ENCODE measurements around the gene RYR1.
"Not testable (repeated sequence)": the region's sequence is repeated elsewhere in the genome, so short reads cannot be mapped to it uniquely, and the experiment has no call there.

The RYR1 gene

DNA sequence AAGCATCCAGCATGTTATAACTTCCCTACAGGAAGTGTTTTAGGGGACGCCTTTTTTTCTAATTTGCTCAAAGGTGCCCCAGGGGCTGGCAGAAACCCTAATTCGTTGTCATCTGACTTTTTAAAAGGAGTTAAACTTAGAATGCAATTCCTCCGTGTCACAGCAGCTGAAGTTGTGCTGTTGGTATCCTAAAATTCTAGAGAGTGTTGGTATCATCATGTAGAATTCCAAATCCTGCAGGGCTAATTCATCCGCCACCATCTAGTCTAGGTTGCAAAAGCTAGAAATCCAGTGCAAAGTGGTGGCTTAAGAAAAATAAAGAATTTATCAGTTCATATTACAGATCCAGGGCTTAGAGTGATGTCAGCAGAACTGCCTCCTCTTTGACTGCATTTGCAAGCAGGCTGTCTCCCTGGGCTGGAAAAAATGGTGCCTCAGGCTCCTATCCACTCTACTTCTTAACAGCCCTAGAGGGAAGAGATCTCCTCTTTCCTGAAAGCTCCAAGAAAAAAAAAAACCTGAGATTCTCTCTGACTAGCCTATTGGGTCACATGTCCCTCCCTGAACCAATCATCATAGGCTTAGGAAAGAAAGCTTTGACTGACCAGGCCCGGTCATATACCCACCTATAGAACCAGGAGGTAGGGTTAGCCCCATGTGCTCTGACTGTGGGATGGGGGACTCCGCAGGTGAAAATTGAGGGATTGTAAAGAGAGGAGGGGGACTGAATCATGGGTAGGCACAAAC, 111.3 kb downstream of the RYR1 start:
- DNase-seq = no peak

DNA sequence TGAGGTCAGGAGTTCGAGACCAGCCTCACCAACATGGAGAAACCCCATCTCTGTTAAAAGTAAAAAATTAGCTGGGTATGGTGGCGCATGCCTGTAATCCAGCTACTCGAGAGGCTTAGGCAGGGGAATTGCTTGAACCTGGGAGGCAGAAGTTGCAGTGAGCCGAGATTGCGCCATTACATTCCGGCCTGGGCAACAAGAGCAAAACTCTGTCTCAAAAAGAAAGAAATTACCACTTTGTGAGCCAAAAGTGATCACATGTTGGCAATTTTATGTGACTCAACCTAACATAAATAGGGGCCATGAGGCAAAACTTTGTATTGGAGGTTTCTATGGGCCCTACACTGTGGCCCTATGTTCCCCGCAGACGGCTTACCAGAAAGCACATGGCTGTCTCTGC, 112.1 kb downstream of the RYR1 start:
- no peak for DNase-seq

DNA sequence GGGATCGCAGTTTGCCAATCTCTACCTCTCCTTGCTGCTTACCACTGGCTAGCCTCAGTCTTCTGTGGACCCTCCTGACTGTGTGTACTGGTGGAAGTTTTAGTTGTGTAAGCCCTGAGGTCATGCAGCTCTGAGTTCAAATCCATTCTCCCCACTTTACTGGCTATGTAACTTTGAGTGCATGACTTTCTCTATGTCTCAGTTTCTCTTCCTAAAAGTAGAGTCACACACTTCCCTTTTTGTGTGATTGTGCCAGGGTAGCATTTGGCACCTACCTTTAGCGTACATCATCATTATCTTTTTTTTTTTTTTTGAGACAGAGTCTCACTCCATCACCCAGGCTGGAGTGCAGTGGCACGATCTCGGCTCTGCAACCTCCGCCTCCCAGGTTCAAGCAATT, 113.9 kb downstream of the RYR1 start:
- no peak for DNase-seq

DNA sequence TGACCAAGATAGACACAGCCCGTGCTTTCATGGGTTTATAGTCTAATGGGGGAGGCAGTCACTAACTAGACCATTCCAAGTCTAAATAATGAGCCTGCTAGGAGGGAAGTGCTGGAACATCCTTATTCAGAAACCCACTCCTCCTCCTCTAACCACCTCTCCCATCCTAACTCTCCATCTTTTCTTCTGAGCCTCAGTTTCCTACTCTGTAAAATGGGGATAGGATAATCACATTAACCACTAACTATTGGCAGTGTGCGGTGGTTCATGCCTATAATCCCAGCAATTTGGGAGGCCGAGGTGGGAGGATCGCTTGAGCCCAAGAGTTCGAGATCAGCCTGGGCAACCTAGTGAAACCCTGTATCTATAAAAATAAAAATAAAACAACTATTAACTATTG, 115.6 kb downstream of the RYR1 start:
- DNase-seq = no peak

DNA sequence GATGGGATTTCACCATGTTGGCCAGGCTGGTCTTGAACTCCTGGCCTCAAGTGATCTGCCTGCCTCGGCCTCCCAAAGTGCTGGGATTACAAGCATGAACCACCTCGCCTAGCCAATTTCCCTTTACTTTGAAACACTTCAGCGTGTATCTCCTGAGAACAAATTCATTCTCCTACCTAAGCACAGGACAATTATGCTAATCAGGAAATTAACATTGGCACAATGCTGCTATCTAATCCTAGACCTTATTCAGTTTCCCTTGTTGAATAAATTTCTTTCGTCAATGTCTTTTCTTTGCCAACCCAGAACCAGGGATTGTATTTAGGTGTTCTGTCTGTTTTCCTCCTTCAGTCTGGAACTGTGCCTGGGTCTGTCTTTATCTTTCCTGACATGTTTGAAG, 116.5 kb downstream of the RYR1 start:
- DNase-seq = no peak

DNA sequence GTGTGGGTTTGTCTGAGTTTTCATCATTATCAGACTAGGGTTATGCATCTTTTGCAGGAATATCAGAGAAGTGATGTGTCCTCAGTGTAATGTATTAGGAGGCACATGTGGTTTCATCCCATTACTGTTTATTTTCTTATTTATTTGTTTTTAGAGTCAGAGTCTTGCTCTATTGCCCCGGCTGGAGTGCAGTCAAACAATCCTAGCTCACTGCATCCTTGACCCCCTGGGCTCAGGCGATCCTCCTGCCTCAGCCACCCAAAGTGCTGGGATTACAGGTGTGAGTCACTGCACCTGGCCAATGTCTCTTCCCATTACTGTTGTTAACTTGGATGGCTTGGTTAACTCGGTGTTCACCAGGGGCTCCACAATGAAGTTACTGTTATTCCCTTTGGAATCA, 116.9 kb downstream of the RYR1 start:
- no peak for DNase-seq

DNA sequence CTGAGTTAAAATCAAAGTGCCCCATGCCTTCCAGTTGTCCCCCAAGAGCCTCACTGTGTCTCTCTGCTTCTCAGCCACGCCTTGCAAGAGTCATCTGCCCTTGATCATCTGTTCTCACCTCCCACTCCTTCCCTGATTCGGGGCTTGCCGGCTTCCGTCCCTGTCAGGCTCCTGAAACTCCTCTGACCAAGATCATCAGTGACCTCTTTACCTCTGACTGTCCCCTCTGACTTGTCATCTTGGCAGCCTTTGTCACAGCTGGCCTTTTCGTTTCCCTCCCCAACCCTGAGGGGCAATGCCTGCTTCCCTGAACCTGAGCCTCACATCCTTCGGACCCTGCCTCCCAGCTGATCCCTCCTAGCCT, 117.9 kb downstream of the RYR1 start:
- DNase-seq = no peak

DNA sequence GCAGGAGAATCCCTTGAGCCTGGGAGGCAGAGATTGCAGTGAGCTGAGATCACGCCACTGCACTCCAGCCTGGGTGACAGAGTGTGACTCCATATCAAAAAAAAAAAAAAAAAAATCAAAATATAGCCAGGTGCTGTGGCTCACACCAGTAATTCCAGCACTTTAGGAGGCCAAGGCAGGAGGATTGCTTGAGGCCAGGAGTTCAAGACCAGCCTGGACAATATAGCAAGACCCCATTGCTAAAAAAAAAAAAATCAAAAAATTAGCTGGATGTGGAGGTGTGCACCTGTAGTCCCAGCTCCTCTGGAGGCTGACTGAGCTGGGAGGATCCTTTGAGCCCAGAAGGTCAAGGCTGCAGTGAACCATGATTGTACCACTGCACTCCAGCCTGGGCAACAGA, 119.7 kb downstream of the RYR1 start:
- not testable (repeated sequence) for DNase-seq

DNA sequence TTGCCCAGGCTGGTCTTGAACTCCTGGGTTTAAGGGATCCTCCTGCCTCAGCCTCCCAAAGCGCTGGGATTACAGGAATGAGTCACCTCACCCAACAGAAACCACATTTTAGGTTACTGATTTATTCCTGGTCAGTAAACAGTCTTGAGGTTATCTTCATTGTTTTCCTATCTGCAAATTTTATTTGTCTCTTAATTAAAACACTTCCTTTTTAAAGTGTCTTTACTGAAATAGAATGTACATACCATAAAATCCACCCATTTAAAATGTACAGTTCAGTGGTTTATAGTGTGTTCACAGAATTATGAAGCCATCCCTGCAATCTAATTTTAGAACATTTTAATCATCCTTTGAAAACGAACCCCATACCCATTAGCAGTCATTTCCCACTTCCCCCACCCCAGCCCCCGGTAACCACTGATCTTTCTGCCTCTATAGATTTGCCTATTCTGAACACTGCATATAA, 121.2 kb downstream of the RYR1 start:
- DNase-seq = no peak

DNA sequence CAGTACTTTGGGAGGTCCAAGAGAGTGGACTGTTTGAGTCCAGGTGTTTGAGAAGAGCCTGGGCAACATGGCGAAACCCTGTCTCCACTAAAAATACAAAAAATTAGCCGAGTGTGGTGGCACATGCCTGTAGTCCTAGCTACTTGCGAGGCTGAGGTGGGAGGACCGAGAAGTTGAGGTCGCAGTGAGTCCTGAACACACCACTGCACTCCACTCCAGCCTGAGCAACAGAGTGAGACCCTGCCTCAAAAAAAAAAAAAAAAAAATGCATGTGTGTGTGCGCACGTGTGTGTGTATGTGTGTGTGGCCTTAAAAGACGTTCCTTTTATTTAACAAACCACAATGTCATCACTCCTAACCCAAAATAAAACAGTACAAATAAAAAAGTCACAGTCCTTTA, 121.7 kb downstream of the RYR1 start:
- DNase-seq = no peak

DNA sequence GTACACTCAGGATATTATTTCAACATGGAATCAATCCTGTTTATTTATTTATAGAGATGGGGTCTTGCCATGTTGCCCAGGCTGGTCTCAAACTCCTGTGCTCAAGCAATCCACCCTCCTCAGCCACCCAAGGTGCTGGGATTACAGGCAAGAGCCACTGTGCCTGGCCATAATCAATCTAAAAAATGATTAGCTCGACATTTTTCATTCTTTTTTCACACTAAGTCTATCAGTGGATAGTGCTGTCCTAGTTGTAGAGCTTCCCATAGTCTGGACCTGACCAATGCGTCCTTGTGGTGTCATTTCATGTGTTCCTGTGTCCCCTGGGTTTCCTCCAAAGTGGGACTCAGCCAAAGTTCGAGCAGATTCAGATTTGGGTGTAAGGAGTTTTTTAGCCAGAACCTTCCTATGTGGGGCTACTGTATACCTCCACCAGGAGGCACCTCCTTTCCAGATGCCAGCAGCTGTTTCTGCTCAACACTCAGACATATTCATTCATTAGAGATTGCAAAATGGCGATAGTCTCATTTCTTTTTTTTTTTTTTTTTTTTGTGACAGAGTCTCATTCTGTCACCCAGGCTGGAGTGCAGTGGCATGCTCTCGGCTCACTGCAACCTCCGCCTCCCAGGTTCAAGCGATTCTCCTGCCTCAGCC, 123.2 kb downstream of the RYR1 start:
- no peak for DNase-seq

DNA sequence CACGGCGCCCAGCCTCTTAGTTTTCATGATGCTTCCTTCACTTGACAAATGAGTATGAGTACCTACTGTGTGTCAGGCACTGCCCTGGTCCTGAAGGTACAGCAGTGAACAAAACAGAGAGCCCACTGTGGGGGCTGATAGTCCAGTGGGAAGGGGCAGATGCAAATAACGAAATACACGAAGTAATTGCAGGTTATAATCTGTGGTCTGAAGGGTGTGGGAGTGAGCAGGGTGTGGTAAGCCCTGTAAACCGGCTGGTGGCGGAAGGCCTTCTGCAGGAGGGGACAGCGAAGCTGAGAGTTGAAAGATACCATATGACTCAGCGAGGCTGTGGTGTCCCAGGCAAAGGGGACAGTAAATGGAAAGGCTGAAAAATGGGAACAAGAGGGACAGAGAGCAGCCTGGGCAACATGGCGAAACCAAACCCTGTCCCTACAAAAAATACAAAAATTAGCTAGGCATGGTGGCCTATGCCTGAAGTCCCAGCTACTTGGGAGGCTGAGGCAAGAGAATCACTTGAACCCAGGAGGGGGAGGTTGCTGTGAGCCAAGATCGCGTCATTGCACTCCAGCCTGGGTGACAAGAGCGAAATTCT, 123.8 kb downstream of the RYR1 start:
- DNase-seq = no peak

DNA sequence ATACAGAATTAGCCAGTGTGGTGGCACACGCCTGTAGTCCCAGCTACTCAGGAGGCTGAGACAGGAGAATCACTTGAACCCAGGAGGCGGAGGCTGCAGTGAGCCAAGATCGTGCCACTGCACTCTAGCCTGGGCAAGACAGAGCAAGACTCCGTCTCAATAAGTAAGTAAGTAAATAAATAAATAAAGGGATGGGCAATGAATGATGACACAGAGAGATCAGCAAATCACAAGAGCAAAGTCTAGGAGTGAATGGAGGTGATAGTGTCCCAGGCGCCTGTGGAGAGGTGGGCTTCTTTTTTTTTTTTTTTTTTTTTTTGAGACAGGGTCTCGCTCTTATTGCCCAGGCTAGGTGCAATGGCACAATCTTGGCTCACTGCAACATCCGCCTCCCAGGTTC, 125.4 kb downstream of the RYR1 start:
- DNase-seq = not testable (repeated sequence)

DNA sequence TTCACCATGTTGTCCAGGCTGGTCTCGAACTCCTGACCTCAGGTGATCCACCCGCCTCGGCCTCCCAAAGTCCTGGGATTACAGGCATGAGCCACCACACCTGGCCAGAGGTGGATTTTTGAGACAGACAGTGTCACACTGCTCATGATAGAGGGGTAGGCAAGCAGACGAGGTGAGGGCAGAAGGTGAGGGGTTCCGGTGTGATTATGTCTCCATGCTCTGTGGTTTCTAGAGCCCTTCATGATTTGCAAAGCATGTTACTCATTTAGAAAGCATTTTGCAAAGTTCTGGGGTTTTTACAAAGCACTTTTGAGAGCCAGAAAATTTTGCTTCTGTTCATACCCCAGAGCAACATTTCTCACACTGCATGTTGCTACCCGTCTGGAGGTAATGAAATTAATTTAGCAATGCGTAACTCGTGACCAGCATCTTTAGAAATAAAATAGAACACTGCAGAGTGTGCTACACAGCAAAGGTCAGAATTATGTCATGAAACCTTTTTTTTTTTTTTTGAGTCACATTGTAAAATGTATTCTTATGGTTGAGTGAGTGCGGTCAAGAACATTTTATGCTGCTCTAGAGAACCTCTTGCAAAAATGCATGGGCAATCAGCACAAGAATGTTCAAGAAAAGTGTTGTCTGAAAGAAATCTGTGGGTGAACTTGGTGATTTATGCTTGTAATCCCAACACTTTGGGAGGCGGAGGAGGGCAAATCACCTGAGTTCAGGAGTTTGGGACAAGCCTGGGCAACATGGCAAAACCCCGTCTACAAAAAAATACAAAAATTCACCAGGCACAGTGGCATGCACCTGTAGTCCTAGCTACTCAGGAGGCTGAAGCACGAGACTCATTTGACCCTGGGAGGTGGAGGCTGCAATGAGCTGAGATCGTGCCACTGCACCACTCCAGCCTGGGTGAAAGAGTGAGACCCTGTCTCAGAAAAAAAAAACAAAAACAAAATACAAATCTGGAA, 126.2 kb downstream of the RYR1 start:
- DNase-seq = no peak

DNA sequence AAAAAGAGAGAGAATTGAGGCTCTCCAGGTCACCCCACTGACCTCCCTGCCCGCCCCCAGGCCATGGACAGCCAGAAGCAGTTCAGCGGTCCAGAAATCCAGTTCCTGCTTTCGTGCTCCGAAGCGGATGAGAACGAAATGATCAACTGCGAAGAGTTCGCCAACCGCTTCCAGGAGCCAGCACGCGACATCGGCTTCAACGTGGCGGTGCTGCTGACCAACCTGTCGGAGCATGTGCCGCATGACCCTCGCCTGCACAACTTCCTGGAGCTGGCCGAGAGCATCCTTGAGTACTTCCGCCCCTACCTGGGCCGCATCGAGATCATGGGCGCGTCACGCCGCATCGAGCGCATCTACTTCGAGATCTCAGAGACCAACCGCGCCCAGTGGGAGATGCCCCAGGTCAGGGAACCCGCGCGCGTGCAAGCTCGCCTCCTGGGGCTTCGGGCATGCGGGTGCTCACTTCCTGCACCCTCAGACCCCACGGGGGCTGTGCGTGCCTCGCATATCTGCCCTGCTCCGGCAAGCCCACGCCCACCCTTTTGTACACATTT, 127.6 kb downstream of the RYR1 start:
- DNase-seq = no peak

DNA sequence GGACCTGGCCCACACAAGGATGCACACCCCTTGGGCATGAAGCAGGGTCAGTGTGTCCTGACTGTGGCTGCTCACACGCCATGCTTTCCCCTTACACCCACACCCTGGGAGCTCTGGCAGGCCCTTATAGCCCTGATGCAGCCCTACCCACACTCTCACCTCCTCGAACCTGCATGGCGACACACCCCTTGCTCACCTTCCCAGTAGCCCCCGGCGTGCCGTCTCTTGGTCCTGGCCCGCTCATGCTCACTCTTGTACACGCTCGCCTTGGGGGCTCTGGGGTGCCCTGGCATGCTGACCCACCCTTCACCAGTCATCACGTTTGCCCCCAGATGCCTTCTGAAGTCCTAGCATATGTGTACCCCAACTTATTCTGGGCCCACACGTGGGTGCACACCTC, 128.2 kb downstream of the RYR1 start:
- DNase-seq = no peak

DNA sequence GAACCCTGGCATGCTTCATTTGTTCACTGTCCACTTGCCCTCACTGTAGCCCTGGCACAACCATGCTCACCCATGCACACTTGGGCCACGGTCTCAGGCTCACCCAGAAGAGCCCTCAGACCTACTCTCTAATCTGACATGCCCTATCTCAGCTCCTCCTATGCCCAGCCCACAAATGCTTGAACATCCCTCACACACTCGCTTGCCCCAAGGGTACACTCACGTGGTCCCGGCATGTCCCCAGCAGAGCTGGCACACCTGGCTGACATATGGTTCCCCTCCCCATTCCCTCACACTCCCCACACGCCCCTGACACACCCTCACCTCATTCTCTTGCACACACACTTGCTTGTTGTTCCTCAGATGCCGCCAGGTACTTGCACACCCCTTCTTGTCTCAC, 128.6 kb downstream of the RYR1 start:
- DNase-seq = no peak

DNA sequence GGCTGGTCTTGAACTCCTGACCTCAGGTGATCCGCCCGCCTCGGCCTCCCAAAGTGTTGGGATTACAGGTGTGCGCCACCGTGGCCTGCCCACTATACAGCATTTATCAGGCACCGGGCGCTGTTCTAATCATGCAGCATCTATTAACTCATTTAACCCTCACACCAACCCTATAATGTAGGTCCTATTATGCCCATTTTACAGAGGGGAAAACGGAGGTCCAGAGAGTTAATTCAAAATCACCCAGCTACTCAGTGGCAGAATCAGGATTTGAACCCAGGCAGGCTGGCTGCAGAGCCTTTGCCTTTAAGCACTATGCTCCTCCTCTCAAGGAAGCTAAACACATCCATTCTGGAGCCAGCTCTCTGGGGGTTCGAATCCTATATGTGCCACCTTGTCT, 130.0 kb downstream of the RYR1 start:
- DNase-seq = no peak

DNA sequence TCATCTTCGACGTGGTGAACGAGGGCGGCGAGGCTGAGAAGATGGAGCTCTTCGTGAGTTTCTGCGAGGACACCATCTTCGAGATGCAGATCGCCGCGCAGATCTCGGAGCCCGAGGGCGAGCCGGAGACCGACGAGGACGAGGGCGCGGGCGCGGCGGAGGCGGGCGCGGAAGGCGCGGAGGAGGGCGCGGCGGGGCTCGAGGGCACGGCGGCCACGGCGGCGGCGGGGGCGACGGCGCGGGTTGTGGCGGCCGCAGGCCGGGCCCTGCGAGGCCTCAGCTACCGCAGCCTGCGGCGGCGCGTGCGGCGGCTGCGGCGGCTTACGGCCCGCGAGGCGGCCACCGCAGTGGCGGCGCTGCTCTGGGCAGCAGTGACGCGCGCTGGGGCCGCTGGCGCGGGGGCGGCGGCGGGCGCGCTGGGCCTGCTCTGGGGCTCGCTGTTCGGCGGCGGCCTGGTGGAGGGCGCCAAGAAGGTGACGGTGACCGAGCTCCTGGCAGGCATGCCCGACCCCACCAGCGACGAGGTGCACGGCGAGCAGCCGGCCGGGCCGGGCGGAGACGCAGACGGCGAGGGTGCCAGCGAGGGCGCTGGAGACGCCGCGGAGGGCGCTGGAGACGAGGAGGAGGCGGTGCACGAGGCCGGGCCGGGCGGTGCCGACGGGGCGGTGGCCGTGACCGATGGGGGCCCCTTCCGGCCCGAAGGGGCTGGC, 131.6 kb downstream of the RYR1 start:
- no peak for DNase-seq

DNA sequence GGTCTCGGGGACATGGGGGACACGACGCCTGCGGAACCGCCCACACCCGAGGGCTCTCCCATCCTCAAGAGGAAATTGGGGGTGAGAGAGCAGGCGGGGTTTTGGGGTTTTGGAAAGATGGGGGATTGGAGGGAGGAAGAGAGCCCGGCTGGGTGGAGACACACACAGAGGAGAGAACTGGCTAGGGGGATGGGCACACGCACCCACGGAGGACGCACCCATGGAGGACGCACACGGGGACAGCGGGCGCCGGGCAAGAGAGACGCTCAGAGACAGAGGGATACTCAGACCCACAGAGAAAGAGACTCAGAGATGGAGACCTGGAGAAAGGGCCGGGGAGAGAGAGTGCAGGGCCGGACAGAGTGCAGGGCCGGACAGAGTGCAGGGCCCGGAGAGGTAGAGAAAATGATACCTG, 132.2 kb downstream of the RYR1 start:
- DNase-seq = no peak

DNA sequence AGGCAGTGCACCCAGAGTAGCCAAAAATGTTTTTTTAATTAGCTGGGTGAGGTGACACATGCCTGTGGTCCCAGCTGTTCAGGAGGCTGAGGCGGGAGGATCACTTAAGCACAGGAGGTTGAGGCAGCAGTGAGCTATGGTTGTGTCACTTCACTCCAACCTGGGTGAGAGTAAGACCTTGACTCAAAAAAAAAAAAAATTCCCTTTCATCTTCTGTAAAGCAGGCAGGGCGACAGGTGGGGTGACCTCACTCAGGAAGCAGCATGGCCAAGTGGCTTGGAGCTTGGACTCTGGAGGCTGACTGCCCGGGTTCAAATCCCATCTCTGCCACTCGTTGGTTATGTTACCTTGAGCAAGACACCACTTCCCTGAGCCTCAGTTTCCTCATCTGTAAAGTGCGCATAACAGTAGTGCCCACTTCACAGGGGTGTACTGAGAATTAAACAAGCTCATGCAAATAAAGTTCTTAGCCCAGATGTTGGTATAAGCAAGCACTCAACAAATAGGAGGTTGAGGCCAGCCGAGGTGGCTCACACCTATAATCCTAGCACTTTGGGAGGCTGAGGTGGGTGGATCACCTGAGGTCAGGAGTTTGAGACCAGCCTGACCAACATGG, 136.0 kb downstream of the RYR1 start:
- DNase-seq = no peak

DNA sequence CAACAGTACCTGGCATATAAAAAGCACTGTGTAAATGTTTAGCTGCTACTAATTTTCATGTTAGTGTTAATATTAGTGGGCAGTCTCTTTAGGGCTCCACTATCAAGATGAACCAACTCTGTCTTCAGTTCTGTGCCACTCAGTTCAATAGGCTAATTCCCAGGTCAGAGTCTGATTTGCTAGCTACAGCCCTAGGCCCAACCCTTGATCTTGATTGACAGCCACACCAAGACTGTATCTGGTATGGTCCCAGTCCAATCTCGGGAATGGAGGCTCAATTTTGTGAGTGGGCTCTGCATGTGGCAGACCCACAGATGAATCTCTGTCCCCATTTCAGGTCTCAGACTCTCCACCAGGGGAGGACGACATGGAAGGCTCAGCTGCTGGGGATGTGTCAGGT, 138.2 kb downstream of the RYR1 start:
- DNase-seq = no peak
